Measurements from ENCODE around the gene S100A3.

DNA sequence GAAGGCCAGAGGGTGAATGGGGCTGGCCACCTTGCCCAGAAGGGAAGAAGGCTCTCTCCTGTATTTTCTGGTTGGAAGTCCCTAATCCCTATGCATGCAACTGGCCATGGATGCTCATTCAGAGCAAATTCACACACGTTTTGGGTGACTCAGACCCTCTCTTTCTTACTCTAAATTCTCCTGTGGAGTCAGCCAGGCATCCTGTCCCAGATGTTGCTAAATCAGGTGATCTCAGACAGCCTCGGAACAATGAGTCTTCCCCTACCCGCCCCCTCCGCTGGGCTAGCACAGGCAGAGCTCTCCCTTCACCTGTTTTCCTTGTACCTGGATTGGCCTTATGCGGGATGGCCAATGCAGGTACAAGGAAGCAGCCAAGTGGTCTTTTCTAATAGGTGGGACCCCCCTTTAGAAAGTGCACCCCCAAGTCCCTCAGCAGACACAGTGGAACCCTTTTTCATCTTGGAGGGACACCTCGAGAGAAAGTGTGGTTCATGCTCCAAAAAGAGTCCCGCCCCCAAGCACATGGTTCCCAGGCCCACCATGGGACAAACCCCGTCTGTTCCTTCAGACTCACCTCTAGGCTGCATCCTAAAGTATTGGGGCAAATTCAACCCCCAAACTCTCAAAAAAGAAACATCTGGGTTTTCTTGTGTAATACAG is 21.9 kb downstream of the S100A3 start:
- TF ChIP-seq, protein P1, sequence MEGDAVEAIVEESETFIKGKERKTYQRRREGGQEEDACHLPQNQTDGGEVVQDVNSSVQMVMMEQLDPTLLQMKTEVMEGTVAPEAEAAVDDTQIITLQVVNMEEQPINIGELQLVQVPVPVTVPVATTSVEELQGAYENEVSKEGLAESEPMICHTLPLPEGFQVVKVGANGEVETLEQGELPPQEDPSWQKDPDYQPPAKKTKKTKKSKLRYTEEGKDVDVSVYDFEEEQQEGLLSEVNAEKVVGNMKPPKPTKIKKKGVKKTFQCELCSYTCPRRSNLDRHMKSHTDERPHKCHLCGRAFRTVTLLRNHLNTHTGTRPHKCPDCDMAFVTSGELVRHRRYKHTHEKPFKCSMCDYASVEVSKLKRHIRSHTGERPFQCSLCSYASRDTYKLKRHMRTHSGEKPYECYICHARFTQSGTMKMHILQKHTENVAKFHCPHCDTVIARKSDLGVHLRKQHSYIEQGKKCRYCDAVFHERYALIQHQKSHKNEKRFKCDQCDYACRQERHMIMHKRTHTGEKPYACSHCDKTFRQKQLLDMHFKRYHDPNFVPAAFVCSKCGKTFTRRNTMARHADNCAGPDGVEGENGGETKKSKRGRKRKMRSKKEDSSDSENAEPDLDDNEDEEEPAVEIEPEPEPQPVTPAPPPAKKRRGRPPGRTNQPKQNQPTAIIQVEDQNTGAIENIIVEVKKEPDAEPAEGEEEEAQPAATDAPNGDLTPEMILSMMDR (IDR thresholded peaks at IDR 0.05): no peak
- TF ChIP-seq POLR2AphosphoS5 (IDR thresholded peaks at IDR 0.05; ENCODE audit: low read depth, low read length): no peak
- TF ChIP-seq, protein P2, sequence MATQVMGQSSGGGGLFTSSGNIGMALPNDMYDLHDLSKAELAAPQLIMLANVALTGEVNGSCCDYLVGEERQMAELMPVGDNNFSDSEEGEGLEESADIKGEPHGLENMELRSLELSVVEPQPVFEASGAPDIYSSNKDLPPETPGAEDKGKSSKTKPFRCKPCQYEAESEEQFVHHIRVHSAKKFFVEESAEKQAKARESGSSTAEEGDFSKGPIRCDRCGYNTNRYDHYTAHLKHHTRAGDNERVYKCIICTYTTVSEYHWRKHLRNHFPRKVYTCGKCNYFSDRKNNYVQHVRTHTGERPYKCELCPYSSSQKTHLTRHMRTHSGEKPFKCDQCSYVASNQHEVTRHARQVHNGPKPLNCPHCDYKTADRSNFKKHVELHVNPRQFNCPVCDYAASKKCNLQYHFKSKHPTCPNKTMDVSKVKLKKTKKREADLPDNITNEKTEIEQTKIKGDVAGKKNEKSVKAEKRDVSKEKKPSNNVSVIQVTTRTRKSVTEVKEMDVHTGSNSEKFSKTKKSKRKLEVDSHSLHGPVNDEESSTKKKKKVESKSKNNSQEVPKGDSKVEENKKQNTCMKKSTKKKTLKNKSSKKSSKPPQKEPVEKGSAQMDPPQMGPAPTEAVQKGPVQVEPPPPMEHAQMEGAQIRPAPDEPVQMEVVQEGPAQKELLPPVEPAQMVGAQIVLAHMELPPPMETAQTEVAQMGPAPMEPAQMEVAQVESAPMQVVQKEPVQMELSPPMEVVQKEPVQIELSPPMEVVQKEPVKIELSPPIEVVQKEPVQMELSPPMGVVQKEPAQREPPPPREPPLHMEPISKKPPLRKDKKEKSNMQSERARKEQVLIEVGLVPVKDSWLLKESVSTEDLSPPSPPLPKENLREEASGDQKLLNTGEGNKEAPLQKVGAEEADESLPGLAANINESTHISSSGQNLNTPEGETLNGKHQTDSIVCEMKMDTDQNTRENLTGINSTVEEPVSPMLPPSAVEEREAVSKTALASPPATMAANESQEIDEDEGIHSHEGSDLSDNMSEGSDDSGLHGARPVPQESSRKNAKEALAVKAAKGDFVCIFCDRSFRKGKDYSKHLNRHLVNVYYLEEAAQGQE (IDR thresholded peaks at IDR 0.05; ENCODE audit: insufficient read depth in 1 of 2, low read depth in 2 of 2, low read length in 1 of 2): no peak
